ENCODE data around the gene COL6A1.

Gene COL6A1

GRCh38 chr21:46008893-46009621, 27.5 kb downstream of the COL6A1 start:
- no peak for DNase-seq

- DNase-seq, result no peak
Measured at GRCh38 chr21:46009951-46010705, 28.6 kb downstream of the COL6A1 start.

DNA sequence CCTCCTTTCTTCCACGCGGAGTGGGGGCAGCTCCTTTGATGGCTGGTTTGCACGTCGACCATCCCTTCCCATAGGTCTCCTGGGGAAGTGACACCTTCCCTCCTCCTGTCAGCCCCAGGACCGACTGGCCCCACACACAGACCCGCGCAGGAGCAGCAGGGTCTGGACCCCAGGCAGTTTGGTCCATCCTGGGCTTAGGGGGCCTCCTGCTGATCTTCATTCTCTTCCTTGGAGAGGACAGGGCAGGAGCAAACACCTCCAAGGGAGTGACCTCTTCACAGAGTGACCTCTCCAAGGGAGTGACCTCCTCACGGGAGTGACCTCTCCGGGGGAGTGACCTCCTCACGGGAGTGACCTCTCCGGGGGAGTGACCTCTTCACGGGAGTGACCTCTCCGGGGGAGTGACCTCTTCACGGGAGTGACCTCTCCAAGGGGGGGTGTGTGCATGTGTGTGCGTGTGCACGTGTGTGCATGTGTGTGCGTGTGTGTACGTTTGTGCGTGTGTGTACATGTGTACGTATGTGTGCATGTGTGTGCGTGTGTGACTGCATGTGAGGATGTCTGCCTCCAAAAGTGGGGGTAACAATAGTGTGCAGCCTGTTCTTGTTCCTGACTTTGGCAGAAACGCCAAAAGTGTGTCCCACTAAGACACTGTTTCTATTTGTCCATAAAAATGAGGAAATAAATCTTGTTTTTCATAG, 29.8 kb downstream of the COL6A1 start:
- DNase-seq, result no peak

DNA sequence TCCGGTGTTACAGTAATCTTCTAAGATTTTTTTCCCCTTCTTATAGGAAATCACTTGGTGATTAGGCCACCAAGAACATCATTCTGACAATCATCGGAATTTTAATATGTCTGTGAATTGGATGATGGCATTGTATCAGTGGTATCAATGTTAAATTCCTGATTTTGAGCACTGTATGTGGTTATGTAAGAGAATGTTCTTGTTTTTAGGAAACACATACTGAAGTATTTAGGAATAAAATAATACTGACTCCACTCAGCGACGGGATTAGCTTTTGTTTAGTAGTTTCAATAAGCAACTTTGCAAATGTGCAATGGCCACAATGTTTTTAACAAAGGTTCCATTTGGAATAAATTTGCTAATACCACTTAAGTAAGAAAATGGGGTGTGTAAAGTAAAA, 30.6 kb downstream of the COL6A1 start:
- no peak for DNase-seq

- DNase-seq, result no peak
Measured at GRCh38 chr21:46014828-46015227, 33.3 kb downstream of the COL6A1 start.

- no peak for DNase-seq
Measured at GRCh38 chr21:46017148-46017547, 35.6 kb downstream of the COL6A1 start.

GRCh38 chr21:46017695-46018094, 36.1 kb downstream of the COL6A1 start:
- no peak for DNase-seq

DNA sequence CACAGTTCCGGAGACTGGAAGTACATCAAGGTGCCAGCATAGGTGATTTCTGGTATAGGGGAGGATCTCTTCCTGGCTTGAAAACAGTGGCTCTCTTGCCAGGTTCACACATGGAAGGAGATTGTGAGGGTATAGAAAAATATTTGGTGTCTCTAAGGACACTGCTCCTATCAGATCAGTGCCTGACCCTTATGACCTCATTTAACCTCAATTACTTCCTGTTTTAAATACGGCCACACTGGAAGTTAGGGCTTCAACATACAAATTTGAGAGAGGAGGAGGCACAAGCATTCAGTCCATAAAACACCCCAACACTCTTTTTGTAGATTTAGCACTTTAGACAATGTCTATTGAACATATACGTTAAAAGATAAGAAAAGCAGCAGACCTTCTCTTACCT, 37.0 kb downstream of the COL6A1 start:
- no peak for DNase-seq

DNA sequence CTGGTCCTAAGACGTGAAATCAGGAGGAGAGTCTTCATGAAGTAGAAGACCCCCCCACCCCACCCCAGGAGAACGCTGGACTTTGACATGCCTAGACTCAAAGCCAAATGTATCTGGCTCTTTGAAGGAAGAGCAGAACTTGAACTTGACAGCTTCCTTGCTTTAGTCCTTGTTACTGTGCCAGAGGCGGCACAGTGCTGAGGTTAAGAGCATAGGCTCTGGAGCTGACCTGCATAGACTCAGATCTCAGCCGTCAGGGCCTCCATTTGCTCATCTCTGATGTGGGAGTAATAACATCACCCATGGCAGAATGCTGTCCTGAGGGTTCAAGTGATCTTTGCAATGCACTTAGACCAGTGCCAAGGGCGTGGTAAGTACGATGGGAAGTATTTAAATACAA, 39.0 kb downstream of the COL6A1 start:
- no peak for DNase-seq

DNA sequence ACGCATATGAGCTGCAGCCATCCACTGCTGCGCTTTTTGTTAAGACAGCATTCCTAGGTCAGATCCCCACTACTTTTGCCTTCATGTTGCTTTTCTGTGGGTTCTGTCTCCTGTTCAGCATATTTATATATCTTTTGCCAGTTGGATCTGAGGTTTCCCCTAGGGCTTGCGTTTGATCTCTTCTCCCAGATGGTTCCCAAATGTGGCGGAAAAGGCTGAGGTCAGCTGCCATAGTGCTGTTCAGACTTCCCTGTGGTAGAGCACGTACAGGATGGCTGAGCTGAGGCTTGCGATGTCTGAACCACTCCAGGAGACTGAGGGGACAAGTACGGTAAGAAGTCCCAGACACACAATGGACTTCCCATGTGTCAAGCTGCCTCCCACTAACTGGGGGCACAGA, 39.8 kb downstream of the COL6A1 start:
- no peak for DNase-seq

DNA sequence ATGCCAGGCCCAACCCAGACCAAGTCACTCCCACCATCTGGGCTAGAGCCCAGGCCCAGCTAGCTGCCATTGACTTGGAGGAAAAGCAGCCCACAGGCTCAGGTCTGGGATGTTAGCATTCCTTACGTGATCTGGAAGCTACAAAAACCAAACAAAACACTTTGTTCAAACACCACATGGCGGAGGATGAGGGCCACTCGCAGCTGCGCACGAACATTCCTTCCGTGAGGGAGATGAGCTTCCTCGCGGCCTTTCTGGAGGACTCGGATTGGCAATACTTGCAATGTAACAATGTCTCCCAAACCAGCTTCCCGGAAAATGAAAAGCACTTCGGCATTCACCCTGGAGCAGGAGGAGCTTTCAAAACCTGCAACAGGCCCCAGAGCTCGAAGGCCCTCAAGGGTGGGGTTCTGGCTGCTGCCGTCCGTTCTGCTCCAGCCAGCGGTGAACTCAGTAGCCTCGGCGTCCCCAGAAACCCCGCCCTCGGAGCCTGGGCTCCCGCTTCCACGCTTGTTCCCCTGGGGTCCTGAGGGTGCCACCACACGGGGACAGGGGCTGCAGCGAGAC, 40.5 kb downstream of the COL6A1 start:
- DNase-seq, result no peak

GRCh38 chr21:46022551-46023525, 41.3 kb downstream of the COL6A1 start:
- no peak for DNase-seq

GRCh38 chr21:46023555-46023954, 42.0 kb downstream of the COL6A1 start:
- DNase-seq, result no peak

GRCh38 chr21:46024141-46024540, 42.6 kb downstream of the COL6A1 start:
- no peak for DNase-seq

DNA sequence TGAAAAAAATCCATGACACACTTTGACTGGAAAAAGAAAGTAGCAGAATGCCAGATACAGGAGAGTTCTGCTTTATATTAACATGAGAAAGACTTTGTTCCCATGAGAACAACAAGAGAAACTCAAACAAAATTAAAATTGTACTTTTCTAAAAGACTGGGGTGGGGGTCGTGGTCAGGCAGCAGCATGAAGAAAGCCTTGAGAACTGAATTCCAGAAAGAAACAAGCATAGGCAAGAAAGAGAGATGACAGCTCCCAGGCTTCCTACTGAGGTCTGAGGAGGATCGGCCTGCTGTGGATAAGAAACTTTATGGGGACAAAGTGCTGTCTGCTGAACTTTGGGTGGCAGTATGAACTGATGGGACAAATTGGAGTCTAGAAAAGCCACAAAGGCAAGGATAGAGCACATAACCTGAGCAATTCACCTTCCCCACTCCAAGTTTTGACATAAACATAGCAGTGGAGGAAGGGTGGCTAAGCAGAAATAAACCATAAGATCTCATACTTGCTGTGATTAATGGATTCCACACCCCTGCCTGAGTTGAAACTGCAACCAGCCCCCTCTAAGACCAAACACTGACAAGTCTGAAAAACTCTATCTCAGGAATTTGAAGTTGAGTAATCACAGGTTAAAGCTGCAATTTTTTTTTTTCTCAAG, 43.7 kb downstream of the COL6A1 start:
- no peak for DNase-seq

GRCh38 chr21:46027851-46028493, 46.4 kb downstream of the COL6A1 start:
- DNase-seq, result no peak

DNA sequence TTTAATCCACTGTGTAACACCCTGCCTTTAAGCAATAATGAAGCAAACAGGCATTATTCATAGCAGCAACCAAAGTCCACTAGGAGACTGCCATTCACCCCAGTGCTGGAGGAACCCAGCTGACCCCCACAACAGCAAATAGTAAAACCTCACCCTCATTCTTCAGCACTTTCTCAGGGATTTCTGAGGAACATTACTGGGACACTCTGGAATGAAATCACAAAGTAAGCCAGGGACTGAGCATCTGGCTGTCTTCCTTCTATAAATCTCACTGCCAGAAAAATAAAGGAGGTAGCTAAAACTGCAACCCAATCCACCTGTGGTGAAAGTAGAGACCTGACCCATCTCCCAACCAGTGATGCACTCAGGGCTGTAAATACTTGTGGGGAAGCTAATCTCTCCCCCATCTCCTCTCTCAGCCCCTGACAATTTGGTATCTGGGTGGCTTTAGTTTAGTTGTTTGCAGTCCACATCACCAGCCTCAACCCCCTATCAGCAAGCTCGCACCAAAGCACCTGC, 47.1 kb downstream of the COL6A1 start:
- DNase-seq, result no peak

DNA sequence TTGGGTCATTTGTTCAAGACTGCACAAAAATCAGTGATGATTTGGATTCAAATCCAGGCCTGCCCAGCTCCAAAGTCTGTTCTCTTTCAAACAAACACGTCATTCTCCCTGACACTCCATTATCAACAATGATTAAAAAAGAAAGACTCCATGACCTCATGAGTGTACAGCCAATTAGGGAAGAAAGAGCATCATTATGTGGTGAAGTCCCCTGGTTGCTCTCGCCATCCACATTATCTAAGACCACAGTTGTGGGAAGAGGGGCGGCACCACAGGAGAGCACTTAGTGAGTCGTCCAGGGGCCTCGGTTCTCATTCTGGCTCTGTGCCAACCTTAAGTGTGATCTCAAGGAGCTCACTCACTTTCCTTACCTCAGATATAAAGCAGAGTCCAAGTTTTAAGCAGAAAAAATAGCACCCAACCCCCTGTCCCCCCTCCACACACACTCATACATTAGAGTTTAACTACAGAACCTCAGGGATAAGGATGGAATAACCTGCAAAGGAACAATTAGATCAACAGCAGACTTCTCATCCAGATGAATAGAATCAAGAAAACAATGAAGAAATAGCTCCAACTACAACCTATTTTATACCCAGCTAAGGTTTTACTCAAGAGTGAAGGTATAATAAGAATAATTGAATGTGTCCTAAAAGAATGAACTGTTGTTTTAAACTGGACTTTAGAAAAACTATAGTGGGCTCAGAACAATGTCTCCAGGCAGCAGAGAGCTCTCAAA, 47.8 kb downstream of the COL6A1 start:
- no peak for DNase-seq

DNA sequence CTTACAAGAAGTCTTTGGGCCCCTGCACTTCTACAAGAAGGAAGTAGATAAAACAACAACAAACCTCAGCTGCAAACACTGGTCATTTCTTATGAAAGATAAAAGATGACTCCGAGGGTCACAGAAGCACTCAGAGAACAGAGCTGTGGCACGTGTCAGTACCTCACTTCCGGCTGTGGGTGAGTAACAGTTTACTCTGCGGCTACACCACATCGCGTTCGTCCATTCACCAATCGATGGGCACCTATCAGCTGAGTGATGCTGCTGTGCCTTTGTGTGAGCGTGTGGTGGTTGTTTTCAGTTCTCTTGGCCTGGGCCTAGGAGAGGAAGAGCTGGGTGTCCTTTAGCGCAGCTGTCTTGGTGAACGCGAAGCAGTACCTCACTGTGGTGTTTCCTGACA, 49.9 kb downstream of the COL6A1 start:
- no peak for DNase-seq

GRCh38 chr21:46032100-46032499, 50.5 kb downstream of the COL6A1 start:
- DNase-seq, result no peak

Measured in SIG-M5 (cell line).